Thoracic aorta (tissue), 2 donors: Measurements from ENCODE around the gene MLLT1. TPM values are rescaled to one million over a fixed set of nuclear protein-coding genes. Genes with fewer than 3 reads are reported as not detected.
A peak's percentile ranks its signal among the peaks of the same experiment; 100 is the strongest.

Source experiments
- ATAC-seq: fragments of 150-250 bp; one replicate; pipeline ENCODE4 v1.8.0; 2017; ENCODE audit warnings: low read depth; ENCODE audit not compliant: insufficient number of reproducible peaks, low FRiP score
- DNase-seq: peaks from one replicate; pipeline ENCODE4 v3.0.0-alpha.2; 2020; ENCODE audit warnings: low spot score
- H3K27ac ChIP-seq, 2 donors: fragments of 200-600 bp; sonication (generic); 1 replicate in 1 of 2; 2 replicates in 1 of 2; pipeline ENCODE4 v1.5.1; 2016; ENCODE audit warnings: mild to moderate bottlenecking in 2 of 2, moderate library complexity in 2 of 2
- H3K27me3 ChIP-seq: fragments of 200-600 bp; sonication (generic); replicated peaks from 2 replicates; pipeline ENCODE4 v1.6.0; 2016; ENCODE audit warnings: mild to moderate bottlenecking; ENCODE audit not compliant: insufficient read depth
- H3K36me3 ChIP-seq: fragments of 200-600 bp; sonication (generic); one replicate; pipeline ENCODE4 v1.5.1; 2016
- H3K4me1 ChIP-seq, 2 donors: fragments of 200-600 bp; sonication (generic); 1 replicate in 1 of 2; 2 replicates in 1 of 2; pipeline versions ENCODE4 v1.5.1 to v1.6.0; 2016; ENCODE audit warnings: low read depth in 2 of 2, mild to moderate bottlenecking in 1 of 2; ENCODE audit not compliant: control insufficient read depth in 1 of 2
- H3K4me3 ChIP-seq: fragments of 200-600 bp; sonication (generic); 2 replicates; pipeline ENCODE4 v1.5.1; 2016; ENCODE audit warnings: mild to moderate bottlenecking
- H3K9me3 ChIP-seq: fragments of 200-600 bp; sonication (generic); 2 replicates; pipeline ENCODE4 v1.5.1; 2016
- CTCF ChIP-seq: fragments of 200-600 bp; sonication (generic); IDR thresholded peaks from one replicate; pipeline ENCODE4 v1.5.1; 2019; ENCODE audit warnings: antibody characterized with exemption
- total RNA-seq, 2 donors: library from RNA; depleted of rRNA; stranded (reverse); fragments of >200 nt; gene quantifications; one replicate each; pipeline versions ENCODE4 v1.1.0 to v1.2.3, GENCODE V29; 2016

Gene MLLT1
- total RNA-seq, 2 donors from 2014 or later: 23.0 to 31.4 TPM

- Histone ChIP-seq H3K4me3 (no peak overlapping the region), H3K36me3 (no peaks in the 10 kb centered on the region), H3K4me1 (no peaks in the 10 kb centered on the region), H3K27ac (no peak overlapping the region), H3K9me3 (no peaks in the 10 kb centered on the region), H3K27me3 (no peaks in the 10 kb centered on the region)
- DNase-seq: no peak
- ATAC-seq: no peak
- TF ChIP-seq CTCF: no peak
Observed at GRCh38 chr19:6204212-6204611, 75.6 kb downstream of the MLLT1 start.

- ATAC-seq (peak; percentile 95), DNase-seq (peak; percentile 96)
- Histone ChIP-seq H3K27me3 (no peaks in the 10 kb centered on the region), H3K4me1 (peaks cover 0 to 6% of the 10 kb centered on the region in 2 donors), H3K9me3 (no peaks in the 10 kb centered on the region), H3K27ac (peak overlapping the region in 1 of 2 donors; percentile 34), H3K36me3 (no peaks in the 10 kb centered on the region), H3K4me3 (peak overlapping the region; percentile 75)
- peak; percentile 53 for TF ChIP-seq CTCF
Observed at GRCh38 chr19:6199240-6199994, 80.4 kb downstream of the MLLT1 start.

GRCh38 chr19:6198896-6199239, 80.9 kb downstream of the MLLT1 start:
- Histone ChIP-seq H3K27me3 (no peaks in the 10 kb centered on the region), H3K36me3 (no peaks in the 10 kb centered on the region), H3K27ac (peak overlapping the region in 1 of 2 donors; percentile 34), H3K4me3 (peak overlapping the region; percentile 75), H3K9me3 (no peaks in the 10 kb centered on the region), H3K4me1 (peaks cover 0 to 6% of the 10 kb centered on the region in 2 donors)
- no peak for TF ChIP-seq CTCF
- DNase-seq (no peak), ATAC-seq (no peak)

GRCh38 chr19:6196361-6196760, 83.4 kb downstream of the MLLT1 start:
- Histone ChIP-seq H3K27me3 (no peaks in the 10 kb centered on the region), H3K4me1 (peaks cover 0 to 6% of the 10 kb centered on the region in 2 donors), H3K4me3 (no peak overlapping the region), H3K36me3 (no peaks in the 10 kb centered on the region), H3K27ac (no peak overlapping the region), H3K9me3 (no peaks in the 10 kb centered on the region)
- no peak for ATAC-seq
- DNase-seq: no peak
- TF ChIP-seq CTCF: no peak

GRCh38 chr19:6188811-6189210, 91.0 kb downstream of the MLLT1 start:
- no peaks in the 10 kb centered on the region for H3K9me3 ChIP-seq
- H3K4me1 ChIP-seq: no peaks in the 10 kb centered on the region
- no peak for TF ChIP-seq CTCF
- no peak overlapping the region for H3K4me3 ChIP-seq
- ATAC-seq (no peak), DNase-seq (no peak)
- H3K27me3 ChIP-seq: no peaks in the 10 kb centered on the region
- no peaks in the 10 kb centered on the region for H3K36me3 ChIP-seq
- H3K27ac ChIP-seq: no peak overlapping the region
